GM23248 (cell line): ENCODE results near the gene COA8. TPM values are rescaled to one million over a fixed set of nuclear protein-coding genes. Genes with fewer than 3 reads are reported as not detected.
A peak's percentile ranks its signal among the peaks of the same experiment; 100 is the strongest.

Experiments
- DNase-seq: peaks from one replicate; pipeline ENCODE4 v3.0.0-alpha.2; 2015
- H2AFZ ChIP-seq: fragments of 200-600 bp; sonication (generic); 2 replicates; pipeline ENCODE4 v1.6.1; 2016; ENCODE audit warnings: antibody characterized with exemption
- H3F3A ChIP-seq: fragments of 200-600 bp; sonication (generic); 2 replicates; pipeline ENCODE4 v1.6.1; 2016; ENCODE audit warnings: mild to moderate bottlenecking, antibody characterized with exemption, mixed run types; ENCODE audit not compliant: insufficient read depth
- H3K27ac ChIP-seq: fragments of 200-600 bp; sonication (generic); 2 replicates; pipeline ENCODE4 v1.5.1; 2016; ENCODE audit warnings: mild to moderate bottlenecking
- H3K27me3 ChIP-seq: fragments of 200-600 bp; sonication (generic); replicated peaks from 2 replicates; pipeline ENCODE4 v1.6.1; 2016; ENCODE audit warnings: mild to moderate bottlenecking; ENCODE audit not compliant: insufficient read depth
- H3K36me3 ChIP-seq: fragments of 200-600 bp; sonication (generic); 2 replicates; pipeline ENCODE4 v1.6.1; 2016; ENCODE audit warnings: low read depth, mild to moderate bottlenecking
- H3K4me1 ChIP-seq: fragments of 200-600 bp; sonication (generic); 2 replicates; pipeline ENCODE4 v1.6.1; 2016; ENCODE audit warnings: mild to moderate bottlenecking; ENCODE audit not compliant: insufficient read depth
- H3K4me2 ChIP-seq: fragments of 200-600 bp; sonication (generic); one replicate; pipeline ENCODE4 v1.6.1; 2016; ENCODE audit warnings: mild to moderate bottlenecking; ENCODE audit not compliant: unreplicated experiment
- H3K4me3 ChIP-seq: fragments of 200-600 bp; sonication (generic); 2 replicates; pipeline ENCODE4 v1.5.1; 2016; ENCODE audit warnings: mild to moderate bottlenecking
- H3K79me2 ChIP-seq: fragments of 200-600 bp; sonication (generic); 2 replicates; pipeline ENCODE4 v1.6.1; 2016; ENCODE audit warnings: mild to moderate bottlenecking; ENCODE audit not compliant: insufficient read depth
- H3K9ac ChIP-seq: fragments of 200-600 bp; sonication (generic); 2 replicates; pipeline ENCODE4 v1.6.1; 2016; ENCODE audit warnings: mild to moderate bottlenecking
- H3K9me2 ChIP-seq: fragments of 200-600 bp; sonication (generic); 2 replicates; pipeline ENCODE4 v1.6.1; 2016; ENCODE audit warnings: mixed run types, mild to moderate bottlenecking, moderate library complexity; ENCODE audit not compliant: insufficient read depth
- H3K9me3 ChIP-seq: fragments of 200-600 bp; sonication (generic); one replicate; pipeline ENCODE4 v1.6.1; 2017; ENCODE audit warnings: low read depth
- H4K20me1 ChIP-seq: fragments of 200-600 bp; sonication (generic); 2 replicates; pipeline ENCODE4 v1.6.0; 2016; ENCODE audit not compliant: insufficient read depth
- EZH2 ChIP-seq: fragments of 200-600 bp; sonication (generic); IDR thresholded peaks from 2 replicates; pipeline ENCODE4 v1.6.1; 2018; ENCODE audit warnings: antibody characterized with exemption, mild to moderate bottlenecking; ENCODE audit not compliant: insufficient read depth, poor library complexity, severe bottlenecking
- EZH2phosphoT487 ChIP-seq: fragments of 200-600 bp; sonication (generic); IDR thresholded peaks from 2 replicates; pipeline ENCODE4 v1.6.1; 2018; ENCODE audit warnings: antibody characterized with exemption, moderate library complexity, mild to moderate bottlenecking, low read depth; ENCODE audit not compliant: insufficient read depth
- WGBS, 2 experiments: methylation state at CpG; one replicate each; pipeline ENCODE4 v1.1.6; 2015 to 2017; ENCODE audit warnings: low lambda C conversion rate in 2 of 2, low coverage in 1 of 2; ENCODE audit errors: missing lambda C conversion rate in 2 of 2; 5-methylcytosine and 5-hydroxymethylcytosine counted together
- in situ Hi-C: fragments of 300-500 bp; cut with MboI; formaldehyde crosslinking; loops from 2 replicates; pipeline ENCODE4 v1.15.0; 2020
- polyA plus RNA-seq: library from polyadenylated mRNA; unstranded; fragments of >200 nt; fragmentation: Nextera tagmentation; extraction: Ambion mirVana; gene quantifications from 2 replicates; pipeline ENCODE4 v1.2.1, GENCODE V29; 2016
- total RNA-seq: library from RNA; depleted of rRNA; stranded (reverse); fragments of >200 nt; shearing (Covaris generic); gene quantifications from 2 replicates; pipeline ENCODE4 v1.2.3, GENCODE V29; 2014

Gene COA8
- total and polyA plus RNA-seq, 2 experiments from 2014 or later = 28.9 to 96.3 TPM

- Histone ChIP-seq H3K4me1 (peaks cover 20% of the 10 kb centered on the region; the same call in 1 of the 2 replicates), H3K4me2 (no peak overlapping the region), H3K27me3 (no peaks in the 10 kb centered on the region), H3K4me3 (no peak overlapping the region), H3K9me2 (no peaks in the 10 kb centered on the region), H3K9me3 (no peaks in the 10 kb centered on the region), H3K36me3 (no peaks in the 10 kb centered on the region), H4K20me1 (no peaks in the 10 kb centered on the region), H3K27ac (no peak overlapping the region), H3K9ac (no peak overlapping the region), H3K79me2 (peaks cover 23% of the 10 kb centered on the region), H2AFZ (no peak overlapping the region), H3F3A (peaks cover 5% of the 10 kb centered on the region; the same call in 1 of the 2 replicates)
- in situ Hi-C loops = no loop called here
- WGBS, 2 experiments = 59 to 70% methylated on average over 8 of the region's 8 CpGs
- TF ChIP-seq EZH2phosphoT487 = no peak
- TF ChIP-seq EZH2 = no peak
- DNase-seq = no peak
Observed at GRCh38 chr14:103526247-103526913, 36.4 kb upstream of the COA8 start.

- no peak overlapping the region for H3K4me2 ChIP-seq
- H3F3A ChIP-seq = peaks cover 5% of the 10 kb centered on the region; the same call in 1 of the 2 replicates
- H3K27ac ChIP-seq = peak overlapping the region; percentile 84
- in situ Hi-C loops = no loop called here
- no peak overlapping the region for H3K4me3 ChIP-seq
- H4K20me1 ChIP-seq = no peaks in the 10 kb centered on the region
- H3K9ac ChIP-seq = no peak overlapping the region
- TF ChIP-seq EZH2 = no peak
- TF ChIP-seq EZH2phosphoT487 = no peak
- DNase-seq = no peak
- no peak overlapping the region for H2AFZ ChIP-seq
- H3K9me2 ChIP-seq = no peaks in the 10 kb centered on the region
- no peaks in the 10 kb centered on the region for H3K27me3 ChIP-seq
- 79 to 100% methylated on average over 1 of the region's 1 CpG for WGBS, 2 experiments
- peaks cover 28% of the 10 kb centered on the region for H3K79me2 ChIP-seq
- H3K9me3 ChIP-seq = no peaks in the 10 kb centered on the region
- peaks cover 20% of the 10 kb centered on the region; the same call in 1 of the 2 replicates for H3K4me1 ChIP-seq
- H3K36me3 ChIP-seq = no peaks in the 10 kb centered on the region
Observed at GRCh38 chr14:103526914-103527248, 35.9 kb upstream of the COA8 start.

GRCh38 chr14:103527408-103528145 lies 35.2 kb upstream of the COA8 start:
- no peaks in the 10 kb centered on the region for H4K20me1 ChIP-seq
- H3K9ac ChIP-seq = peak overlapping the region; percentile 88
- H3K9me3 ChIP-seq = no peaks in the 10 kb centered on the region
- H3K27ac ChIP-seq = peak overlapping the region; percentile 84
- peaks cover 5% of the 10 kb centered on the region; the same call in 1 of the 2 replicates for H3F3A ChIP-seq
- in situ Hi-C loops = no loop called here
- H3K27me3 ChIP-seq = no peaks in the 10 kb centered on the region
- H2AFZ ChIP-seq = 0 out of 2 replicates have a peak overlapping the region, but pooled peaks have one; percentile 47
- H3K4me3 ChIP-seq = peak overlapping the region; percentile 89
- H3K4me2 ChIP-seq = peak overlapping the region; percentile 92
- peaks cover 20% of the 10 kb centered on the region; the same call in 1 of the 2 replicates for H3K4me1 ChIP-seq
- peaks cover 30% of the 10 kb centered on the region for H3K79me2 ChIP-seq
- TF ChIP-seq EZH2 = no peak
- no peak for TF ChIP-seq EZH2phosphoT487
- no peaks in the 10 kb centered on the region for H3K9me2 ChIP-seq
- H3K36me3 ChIP-seq = no peaks in the 10 kb centered on the region
- DNase-seq = peak; percentile 89
- 50 to 58% methylated on average over 13 to 14 of the region's 14 CpGs for WGBS, 2 experiments

DNA sequence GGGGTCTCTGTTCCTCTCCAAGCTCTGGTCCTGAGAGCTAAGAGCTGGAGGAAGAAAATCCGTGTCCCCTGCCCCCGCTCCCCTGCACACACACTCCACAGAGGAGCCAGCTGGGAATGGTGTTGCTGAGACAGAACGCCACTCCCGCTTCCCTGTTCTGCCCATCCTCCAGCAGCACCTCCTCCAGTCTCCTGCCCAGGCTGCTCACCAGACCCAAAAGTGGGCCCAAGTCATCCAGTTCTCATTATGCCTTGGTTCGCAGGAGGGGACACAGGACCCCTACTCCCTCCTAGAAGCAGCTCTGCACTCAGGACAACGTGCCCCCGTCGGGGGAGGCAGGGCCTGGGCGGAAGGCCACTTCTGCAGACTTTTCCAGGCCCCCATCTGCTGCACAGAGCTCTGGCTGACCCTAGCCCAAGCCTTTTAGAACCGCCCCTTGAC lies 34.6 kb upstream of the COA8 start:
- peaks cover 5% of the 10 kb centered on the region; the same call in 1 of the 2 replicates for H3F3A ChIP-seq
- DNase-seq = peak; percentile 64
- H2AFZ ChIP-seq = peak overlapping the region; percentile 47
- H3K4me1 ChIP-seq = peaks cover 20% of the 10 kb centered on the region; the same call in 1 of the 2 replicates
- H3K4me2 ChIP-seq = peak overlapping the region; percentile 92
- H3K36me3 ChIP-seq = no peaks in the 10 kb centered on the region
- TF ChIP-seq EZH2 (no peak), EZH2phosphoT487 (no peak)
- H3K27ac ChIP-seq = peak overlapping the region; percentile 84
- H3K9me3 ChIP-seq = no peaks in the 10 kb centered on the region
- peaks cover 30% of the 10 kb centered on the region for H3K79me2 ChIP-seq
- WGBS, 2 experiments = 10 to 12% methylated on average over 10 of the region's 10 CpGs
- H3K9ac ChIP-seq = peak overlapping the region; percentile 88
- peak overlapping the region; percentile 89 for H3K4me3 ChIP-seq
- no peaks in the 10 kb centered on the region for H4K20me1 ChIP-seq
- in situ Hi-C loops = no loop called here
- no peaks in the 10 kb centered on the region for H3K9me2 ChIP-seq
- H3K27me3 ChIP-seq = no peaks in the 10 kb centered on the region
